Nephron (organoid): ENCODE data around the gene CALN1.
A peak's percentile ranks its signal among the peaks of the same experiment; 100 is the strongest.
"Not testable (repeated sequence)": the region's sequence is repeated elsewhere in the genome, so short reads cannot be mapped to it uniquely, and the experiment has no call there.

ENCODE experiments used
- H3K27ac Mint-ChIP-seq, 3 experiments: 2 replicates each; pipeline ENCODE4 v1.8.0; 2020; ENCODE audit warnings: mixed read lengths in 3 of 3, mild to moderate bottlenecking in 2 of 3, moderate library complexity in 1 of 3
- H3K27me3 Mint-ChIP-seq: 2 replicates; pipeline ENCODE4 v1.8.0; 2021; ENCODE audit warnings: low read depth, mild to moderate bottlenecking, moderate library complexity, mixed read lengths
- H3K36me3 Mint-ChIP-seq: 2 replicates; pipeline ENCODE4 v1.8.0; 2020; ENCODE audit warnings: low read depth, mixed read lengths
- H3K4me1 Mint-ChIP-seq: 2 replicates; pipeline ENCODE4 v1.8.0; 2020; ENCODE audit warnings: mixed read lengths
- H3K4me3 Mint-ChIP-seq, 3 experiments: 2 replicates each; pipeline ENCODE4 v1.8.0; 2020; ENCODE audit warnings: mild to moderate bottlenecking in 3 of 3, mixed read lengths in 3 of 3, moderate library complexity in 2 of 3
- H3K9me3 Mint-ChIP-seq: 2 replicates; pipeline ENCODE4 v1.8.0; 2020; ENCODE audit warnings: mixed read lengths
- TF ChIP-seq, protein P1 (sequence below), 3 experiments: fragments of 200-600 bp; sonication (generic); IDR thresholded peaks; one replicate each; pipeline ENCODE4 v1.5.0; 2021; ENCODE audit warnings: antibody characterized with exemption in 3 of 3; ENCODE audit not compliant: unreplicated experiment in 3 of 3

Gene CALN1

GRCh38 chr7:72412121-72412618, at the start of gene CALN1:
TSS of gene CALN1 (minus strand) at chr7:72412338.
- not testable (repeated sequence) for H3K9me3 Mint-ChIP-seq, H3K36me3 Mint-ChIP-seq, H3K27me3 Mint-ChIP-seq, H3K4me1 Mint-ChIP-seq, H3K27ac Mint-ChIP-seq, H3K4me3 Mint-ChIP-seq

- no peak overlapping the region for H3K27ac Mint-ChIP-seq
- H3K36me3 Mint-ChIP-seq = no peaks in the 10 kb centered on the region
- peaks cover 5% of the 10 kb centered on the region for H3K9me3 Mint-ChIP-seq
- TF ChIP-seq, protein P1, sequence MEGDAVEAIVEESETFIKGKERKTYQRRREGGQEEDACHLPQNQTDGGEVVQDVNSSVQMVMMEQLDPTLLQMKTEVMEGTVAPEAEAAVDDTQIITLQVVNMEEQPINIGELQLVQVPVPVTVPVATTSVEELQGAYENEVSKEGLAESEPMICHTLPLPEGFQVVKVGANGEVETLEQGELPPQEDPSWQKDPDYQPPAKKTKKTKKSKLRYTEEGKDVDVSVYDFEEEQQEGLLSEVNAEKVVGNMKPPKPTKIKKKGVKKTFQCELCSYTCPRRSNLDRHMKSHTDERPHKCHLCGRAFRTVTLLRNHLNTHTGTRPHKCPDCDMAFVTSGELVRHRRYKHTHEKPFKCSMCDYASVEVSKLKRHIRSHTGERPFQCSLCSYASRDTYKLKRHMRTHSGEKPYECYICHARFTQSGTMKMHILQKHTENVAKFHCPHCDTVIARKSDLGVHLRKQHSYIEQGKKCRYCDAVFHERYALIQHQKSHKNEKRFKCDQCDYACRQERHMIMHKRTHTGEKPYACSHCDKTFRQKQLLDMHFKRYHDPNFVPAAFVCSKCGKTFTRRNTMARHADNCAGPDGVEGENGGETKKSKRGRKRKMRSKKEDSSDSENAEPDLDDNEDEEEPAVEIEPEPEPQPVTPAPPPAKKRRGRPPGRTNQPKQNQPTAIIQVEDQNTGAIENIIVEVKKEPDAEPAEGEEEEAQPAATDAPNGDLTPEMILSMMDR (IDR thresholded peaks at IDR 0.05; ENCODE audit: unreplicated experiment in 3 of 3) = no peak
- no peak overlapping the region for H3K4me3 Mint-ChIP-seq
- peaks cover 15% of the 10 kb centered on the region for H3K27me3 Mint-ChIP-seq
- peaks cover 16% of the 10 kb centered on the region for H3K4me1 Mint-ChIP-seq
These were observed 41.3 kb upstream of the CALN1 start for GRCh38 chr7:72453471-72453870.

DNA sequence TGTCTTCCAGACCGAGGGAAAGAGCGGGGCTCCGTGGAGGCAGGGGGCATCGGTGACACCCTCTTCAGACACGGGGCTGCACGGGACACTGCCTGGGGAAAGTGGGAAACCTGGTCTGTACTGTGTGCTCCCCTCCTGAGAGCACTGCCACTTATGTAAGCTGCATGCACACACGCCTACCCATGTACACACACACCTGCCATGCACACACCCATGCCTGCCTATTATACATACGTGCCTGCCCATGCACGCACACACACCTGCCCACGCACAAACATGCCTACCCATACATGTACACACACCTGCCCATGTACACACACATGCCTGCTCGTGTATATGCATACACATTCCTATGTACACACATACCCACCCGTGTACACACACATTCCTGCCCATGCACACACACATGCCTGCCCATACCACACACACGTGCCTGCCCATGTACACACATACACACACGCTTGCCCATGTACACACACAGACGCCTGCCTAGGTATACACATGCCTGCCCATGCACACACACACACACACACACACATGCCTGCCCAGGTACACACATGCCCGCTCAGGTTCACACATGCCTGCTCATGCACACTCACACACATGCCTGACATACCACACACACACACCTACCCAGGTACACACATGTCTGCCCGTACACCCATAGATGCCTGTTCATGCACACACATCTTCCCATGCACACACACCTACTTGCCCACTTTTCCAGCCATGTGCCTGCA, 35.5 kb upstream of the CALN1 start:
- H3K27me3 Mint-ChIP-seq = peaks cover 49% of the 10 kb centered on the region
- TF ChIP-seq, protein P1 (IDR thresholded peaks at IDR 0.05; ENCODE audit: unreplicated experiment in 3 of 3) = no peak
- H3K9me3 Mint-ChIP-seq = peaks cover 3% of the 10 kb centered on the region
- H3K36me3 Mint-ChIP-seq = no peaks in the 10 kb centered on the region
- H3K4me3 Mint-ChIP-seq = peak overlapping the region in 1 of 3 experiments; percentile 7
- no peak overlapping the region for H3K27ac Mint-ChIP-seq
- H3K4me1 Mint-ChIP-seq = peaks cover 39% of the 10 kb centered on the region

DNA sequence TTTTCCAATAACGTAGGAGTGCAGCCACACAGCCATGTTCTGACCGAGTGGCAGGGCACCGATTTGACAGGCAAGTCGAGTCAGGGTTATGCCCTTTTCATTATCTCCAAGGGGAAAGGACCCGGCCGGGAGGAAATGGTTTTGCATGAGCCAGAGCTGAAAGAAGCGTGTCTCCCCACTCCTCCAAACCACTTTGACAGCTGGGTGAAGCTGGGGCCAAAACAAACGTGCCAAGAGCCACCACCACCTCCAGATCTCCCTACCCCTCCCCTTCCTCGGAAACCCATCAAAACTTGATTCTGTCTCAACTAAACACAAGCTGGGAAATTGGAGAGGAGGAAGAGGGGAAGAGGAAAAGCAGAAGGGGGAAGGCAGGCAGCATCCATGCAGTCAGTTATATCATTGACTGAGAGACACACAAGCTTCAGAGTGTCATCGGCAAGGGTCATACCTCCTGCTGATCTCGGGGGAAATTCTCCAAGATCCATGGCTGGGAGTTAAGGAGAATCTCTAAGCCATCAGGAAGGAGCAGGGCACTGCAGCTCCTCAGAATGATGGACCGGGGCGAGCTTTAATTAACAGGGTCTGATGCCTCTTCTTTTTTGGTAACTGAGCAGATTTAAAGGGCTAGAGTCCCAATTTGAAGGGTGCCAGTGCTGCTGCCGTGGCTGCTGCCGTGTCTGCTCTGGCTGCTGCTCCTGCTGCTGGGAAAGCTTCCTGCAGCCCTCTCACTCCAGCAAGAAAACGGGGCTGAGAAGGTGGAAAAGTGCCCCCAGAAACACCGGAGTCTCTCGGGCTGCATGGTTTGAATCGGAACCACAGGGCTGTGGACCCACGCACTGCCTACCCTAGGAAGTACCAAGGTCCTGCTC, 34.7 kb upstream of the CALN1 start:
- H3K9me3 Mint-ChIP-seq = no peaks in the 10 kb centered on the region
- peaks cover 53% of the 10 kb centered on the region for H3K27me3 Mint-ChIP-seq
- H3K36me3 Mint-ChIP-seq = no peaks in the 10 kb centered on the region
- peaks cover 39% of the 10 kb centered on the region for H3K4me1 Mint-ChIP-seq
- H3K27ac Mint-ChIP-seq = no peak overlapping the region
- TF ChIP-seq, protein P1 (IDR thresholded peaks at IDR 0.05; ENCODE audit: unreplicated experiment in 3 of 3) = no peak
- H3K4me3 Mint-ChIP-seq = peak overlapping the region in 2 of 3 experiments; percentile 50 to 52

DNA sequence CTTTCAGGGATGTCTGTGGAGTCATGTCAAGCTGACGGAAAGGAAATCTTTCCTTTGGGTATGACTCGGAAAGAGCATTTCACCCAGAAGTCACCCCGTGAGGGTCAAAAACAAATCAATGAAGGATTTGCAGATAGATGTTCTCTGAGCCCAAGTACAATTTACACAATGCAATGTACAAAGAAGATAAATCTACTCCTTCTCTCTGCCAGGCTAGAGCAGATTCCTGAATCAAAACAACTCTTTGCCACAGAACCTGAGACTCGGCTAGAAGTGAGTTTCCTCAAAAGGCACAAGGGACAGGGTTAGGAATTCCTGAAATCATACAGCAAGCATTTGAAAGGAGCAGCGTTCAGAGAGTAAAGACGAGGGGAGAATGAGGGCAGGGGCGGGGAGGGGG, 34.0 kb upstream of the CALN1 start:
- no peaks in the 10 kb centered on the region for H3K36me3 Mint-ChIP-seq
- TF ChIP-seq, protein P1 (IDR thresholded peaks at IDR 0.05; ENCODE audit: unreplicated experiment in 3 of 3) = no peak
- H3K27ac Mint-ChIP-seq = no peak overlapping the region
- no peaks in the 10 kb centered on the region for H3K9me3 Mint-ChIP-seq
- peaks cover 39% of the 10 kb centered on the region for H3K4me1 Mint-ChIP-seq
- peaks cover 56% of the 10 kb centered on the region for H3K27me3 Mint-ChIP-seq
- H3K4me3 Mint-ChIP-seq = no peak overlapping the region

DNA sequence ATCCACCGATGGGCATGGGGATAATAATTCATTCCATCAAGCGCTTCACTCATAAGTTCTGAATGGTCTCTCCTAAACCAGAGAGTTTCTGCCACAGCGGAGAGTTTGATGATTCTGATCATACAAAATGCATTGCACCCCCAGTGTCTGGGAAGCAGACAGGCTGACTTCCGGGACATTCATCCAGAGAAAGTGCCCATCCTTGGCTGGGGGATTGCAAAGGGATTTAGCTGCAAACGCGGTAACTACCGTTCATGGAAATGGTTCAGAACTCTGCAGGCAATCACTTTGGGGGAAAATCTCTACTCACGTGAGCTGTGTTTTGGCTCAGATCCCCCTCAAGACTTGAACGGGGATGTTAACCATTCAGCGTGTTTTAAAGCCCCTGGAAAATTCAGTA, 33.4 kb upstream of the CALN1 start:
- peaks cover 56% of the 10 kb centered on the region for H3K27me3 Mint-ChIP-seq
- no peaks in the 10 kb centered on the region for H3K36me3 Mint-ChIP-seq
- no peak overlapping the region for H3K27ac Mint-ChIP-seq
- no peak overlapping the region for H3K4me3 Mint-ChIP-seq
- H3K4me1 Mint-ChIP-seq = peaks cover 39% of the 10 kb centered on the region
- TF ChIP-seq, protein P1 (IDR thresholded peaks at IDR 0.05; ENCODE audit: unreplicated experiment in 3 of 3) = no peak
- no peaks in the 10 kb centered on the region for H3K9me3 Mint-ChIP-seq
